ENCODE results near the gene DOCK9.

The DOCK9 gene

GRCh38 chr13:98981369-98982080 lies 3.7 kb upstream of the DOCK9 start:
- no peak overlapping the region for H3K27ac ChIP-seq
- H3K4me3 ChIP-seq: no peak overlapping the region

- Histone ChIP-seq H3K27ac (peak overlapping the region in 3 of 21 experiments; percentile 6 to 78 (median 15)), H3K4me3 (no peak overlapping the region)
Measured at GRCh38 chr13:98979012-98979660, 1.3 kb upstream of the DOCK9 start.

- Histone ChIP-seq H3K27ac (peak overlapping the region in 13 of 21 experiments; percentile 1 to 78 (median 41)), H3K4me3 (peak overlapping the region in 3 of 7 experiments; percentile 20 to 38 (median 23))
Measured at GRCh38 chr13:98978280-98978679, 416 bp upstream of the DOCK9 start.

- H3K4me3 ChIP-seq: peak overlapping the region in 4 of 7 experiments; percentile 20 to 38 (median 23)
- H3K27ac ChIP-seq: peak overlapping the region in 10 of 21 experiments; percentile 10 to 78 (median 57)
Measured at GRCh38 chr13:98976941-98977340, 923 bp downstream of the DOCK9 start.

GRCh38 chr13:98976338-98976737 lies 1.5 kb downstream of the DOCK9 start:
- H3K27ac ChIP-seq: peak overlapping the region in 9 of 21 experiments; percentile 22 to 78 (median 58)
- H3K4me3 ChIP-seq: peak overlapping the region in 3 of 7 experiments; percentile 13 to 23 (median 23)

- Histone ChIP-seq H3K4me3 (peak overlapping the region in 2 of 7 experiments; percentile 13 to 23), H3K27ac (peak overlapping the region in 9 of 21 experiments; percentile 22 to 78 (median 47))
Measured at GRCh38 chr13:98975822-98976261, 2.0 kb downstream of the DOCK9 start.

GRCh38 chr13:98974053-98974452 lies 3.8 kb downstream of the DOCK9 start:
- Histone ChIP-seq H3K4me3 (no peak overlapping the region), H3K27ac (peak overlapping the region in 1 of 21 experiments; percentile 15)

GRCh38 chr13:98972627-98973026 lies 5.2 kb downstream of the DOCK9 start:
- peak overlapping the region in 1 of 21 experiments; percentile 25 for H3K27ac ChIP-seq
- H3K4me3 ChIP-seq: no peak overlapping the region

GRCh38 chr13:98972059-98972458 lies 5.8 kb downstream of the DOCK9 start:
- no peak overlapping the region for H3K27ac ChIP-seq

GRCh38 chr13:98970330-98970729 lies 7.5 kb downstream of the DOCK9 start:
- Histone ChIP-seq H3K4me3 (no peak overlapping the region), H3K27ac (no peak overlapping the region)

More at GRCh38 chr13:98972059-98972458, 5.8 kb downstream of the DOCK9 start:
- H3K4me3 ChIP-seq: no peak overlapping the region

- no peak overlapping the region for H3K4me3 ChIP-seq
- H3K27ac ChIP-seq: no peak overlapping the region
Measured at GRCh38 chr13:98967491-98967890, 10.4 kb downstream of the DOCK9 start.

GRCh38 chr13:98966019-98966418 lies 11.8 kb downstream of the DOCK9 start:
- Histone ChIP-seq H3K4me3 (no peak overlapping the region), H3K27ac (no peak overlapping the region)

- Histone ChIP-seq H3K27ac (no peak overlapping the region), H3K4me3 (no peak overlapping the region)
Measured at GRCh38 chr13:98965325-98965724, 12.5 kb downstream of the DOCK9 start.

GRCh38 chr13:98963917-98964316 lies 13.9 kb downstream of the DOCK9 start:
- peak overlapping the region in 1 of 21 experiments; percentile 2 for H3K27ac ChIP-seq
- H3K4me3 ChIP-seq: no peak overlapping the region

- Histone ChIP-seq H3K27ac (peak overlapping the region in 3 of 21 experiments; percentile 2 to 35 (median 17)), H3K4me3 (no peak overlapping the region)
Measured at GRCh38 chr13:98962901-98963590, 14.8 kb downstream of the DOCK9 start.

- H3K27ac ChIP-seq: peak overlapping the region in 3 of 21 experiments; percentile 5 to 20 (median 5)
- no peak overlapping the region for H3K4me3 ChIP-seq
Measured at GRCh38 chr13:98961503-98962105, 16.3 kb downstream of the DOCK9 start.

- no peak overlapping the region for H3K4me3 ChIP-seq
Measured at GRCh38 chr13:98960606-98961502, 17.0 kb downstream of the DOCK9 start.

GRCh38 chr13:98959786-98960605 lies 17.9 kb downstream of the DOCK9 start:
- H3K4me3 ChIP-seq: no peak overlapping the region
- H3K27ac ChIP-seq: peak overlapping the region in 6 of 21 experiments; percentile 0 to 50 (median 34)

More at GRCh38 chr13:98960606-98961502, 17.0 kb downstream of the DOCK9 start:
- peak overlapping the region in 4 of 21 experiments; percentile 5 to 35 (median 16) for H3K27ac ChIP-seq
